Ascending aorta (tissue), 2 donors: ENCODE measurements around the gene IL10. TPM values are rescaled to one million over a fixed set of nuclear protein-coding genes. Genes with fewer than 3 reads are reported as not detected.

Experiments used
- DNase-seq, 2 donors: peaks; one replicate each; pipeline ENCODE4 v3.0.0-alpha.2; 2019; ENCODE audit warnings: low spot score in 2 of 2
- H3K27ac ChIP-seq, 2 donors: fragments of 200-600 bp; sonication (generic); one replicate each; pipeline ENCODE4 v1.5.1; 2016 to 2017; ENCODE audit warnings: mild to moderate bottlenecking in 1 of 2
- H3K27me3 ChIP-seq: fragments of 200-600 bp; sonication (generic); one replicate; pipeline ENCODE4 v1.5.1; 2017
- H3K36me3 ChIP-seq, 2 donors: fragments of 200-600 bp; sonication (generic); one replicate each; pipeline ENCODE4 v1.5.1; 2016
- H3K4me1 ChIP-seq, 2 donors: fragments of 200-600 bp; sonication (generic); one replicate each; pipeline ENCODE4 v1.5.1; 2016 to 2017; ENCODE audit warnings: mild to moderate bottlenecking in 1 of 2
- H3K4me3 ChIP-seq, 2 donors: fragments of 200-600 bp; sonication (generic); one replicate each; pipeline ENCODE4 v1.5.1; 2016 to 2017; ENCODE audit warnings: mild to moderate bottlenecking in 1 of 2
- H3K9me3 ChIP-seq, 2 donors: fragments of 200-600 bp; sonication (generic); one replicate each; pipeline ENCODE4 v1.5.1; 2016
- CTCF ChIP-seq, 3 experiments: fragments of 200-600 bp in 2 of 3; fragments of 450-650 bp in 1 of 3; sonication (generic) in 2 of 3; IDR thresholded peaks; one replicate each; pipeline ENCODE4 v1.5.1; 2016 to 2019; ENCODE audit warnings: antibody characterized with exemption in 3 of 3, mild to moderate bottlenecking in 1 of 3, moderate library complexity in 1 of 3
- intact Hi-C: fragments of 100-400 bp; cut with DNase I; formaldehyde crosslinking; loops from one replicate; pipeline ENCODE4 v1.15.1; 2023
- total RNA-seq: library from RNA; depleted of rRNA; stranded (reverse); fragments of >200 nt; gene quantifications from one replicate; pipeline ENCODE4 v1.1.0, GENCODE V29; 2016

The IL10 gene
- total RNA-seq, 1 donor from 2014 or later: 1.6 TPM

GRCh38 chr1:206732508-206732907 is 39.8 kb downstream of the IL10 start:
- no peaks in the 10 kb centered on the region for H3K27me3 ChIP-seq
- DNase-seq: no peak
- peaks cover 4 to 7% of the 10 kb centered on the region in 2 donors for H3K4me1 ChIP-seq
- H3K36me3 ChIP-seq: peaks cover 46 to 64% of the 10 kb centered on the region in 2 donors
- intact Hi-C loops: no loop called here
- no peak overlapping the region for H3K4me3 ChIP-seq
- no peaks in the 10 kb centered on the region for H3K9me3 ChIP-seq
- no peak overlapping the region for H3K27ac ChIP-seq
- TF ChIP-seq CTCF (IDR thresholded peaks at IDR 0.05): no peak

- TF ChIP-seq CTCF (IDR thresholded peaks at IDR 0.05): no peak
- Histone ChIP-seq H3K4me3 (no peak overlapping the region), H3K4me1 (peaks cover 14 to 25% of the 10 kb centered on the region in 2 donors), H3K27ac (no peak overlapping the region), H3K27me3 (no peaks in the 10 kb centered on the region), H3K36me3 (peaks cover 46 to 57% of the 10 kb centered on the region in 2 donors), H3K9me3 (no peaks in the 10 kb centered on the region)
- DNase-seq: no peak
- intact Hi-C loops: loop anchor here (5.0 kb wide), 1 partner anchor 183 kb away; no protein-coding TSS in a partner anchor
Observed at GRCh38 chr1:206729507-206729906, 42.8 kb downstream of the IL10 start.

- Histone ChIP-seq H3K4me3 (no peak overlapping the region), H3K9me3 (no peaks in the 10 kb centered on the region), H3K36me3 (peaks cover 46 to 53% of the 10 kb centered on the region in 2 donors), H3K4me1 (peaks cover 14 to 30% of the 10 kb centered on the region in 2 donors), H3K27me3 (no peaks in the 10 kb centered on the region), H3K27ac (no peak overlapping the region)
- peak in 1 of 2 donors; percentile 55 for DNase-seq
- no peak for TF ChIP-seq CTCF (IDR thresholded peaks at IDR 0.05)
- intact Hi-C loops: loop anchor here (5.0 kb wide), 1 partner anchor 183 kb away; no protein-coding TSS in a partner anchor
Observed at GRCh38 chr1:206729050-206729449, 43.2 kb downstream of the IL10 start.

- no peaks in the 10 kb centered on the region for H3K9me3 ChIP-seq
- peak in 1 of 2 donors; percentile 52 for DNase-seq
- H3K27me3 ChIP-seq: no peaks in the 10 kb centered on the region
- H3K27ac ChIP-seq: no peak overlapping the region
- no peak for TF ChIP-seq CTCF (IDR thresholded peaks at IDR 0.05)
- peaks cover 14 to 34% of the 10 kb centered on the region in 2 donors for H3K4me1 ChIP-seq
- intact Hi-C loops: loop anchor here (5.0 kb wide), 1 partner anchor 184 kb away; no protein-coding TSS in a partner anchor
- no peak overlapping the region for H3K4me3 ChIP-seq
- peaks cover 43 to 49% of the 10 kb centered on the region in 2 donors for H3K36me3 ChIP-seq
Observed at GRCh38 chr1:206728697-206728987, 43.7 kb downstream of the IL10 start.

GRCh38 chr1:206727981-206728696 is 44.2 kb downstream of the IL10 start:
- no peak for TF ChIP-seq CTCF (IDR thresholded peaks at IDR 0.05)
- Histone ChIP-seq H3K4me3 (no peak overlapping the region), H3K27me3 (no peaks in the 10 kb centered on the region), H3K9me3 (no peaks in the 10 kb centered on the region), H3K4me1 (peaks cover 18 to 39% of the 10 kb centered on the region in 2 donors), H3K27ac (no peak overlapping the region), H3K36me3 (peaks cover 41 to 44% of the 10 kb centered on the region in 2 donors)
- DNase-seq: no peak
- intact Hi-C loops: loop anchor here (5.0 kb wide), 1 partner anchor 184 kb away; no protein-coding TSS in a partner anchor
